Measurements from ENCODE around the gene ZNF182. TPM values are rescaled to one million over a fixed set of nuclear protein-coding genes. Genes with fewer than 3 reads are reported as not detected.
"Not testable (repeated sequence)": the region's sequence is repeated elsewhere in the genome, so short reads cannot be mapped to it uniquely, and the experiment has no call there.

Gene ZNF182
- total RNA-seq, 1 donor from 2014 or later = 3.4 TPM

GRCh38 chrX:48021026-48021900 is 17.5 kb upstream of the ZNF182 start:
- peak overlapping the region; percentile 43 for H3K4me3 ChIP-seq (ENCODE audit: low read depth, low read length)
- H3K27me3 ChIP-seq (ENCODE audit: control insufficient read depth, insufficient read depth, low read length) = no peaks in the 10 kb centered on the region
- TF ChIP-seq CTCF (IDR thresholded peaks at IDR 0.05; ENCODE audit: insufficient read depth, low read length, severe bottlenecking) = no peak
- FAIRE-seq (no peak), DNase-seq (ENCODE audit: low read depth) (peak; percentile 49)
- H3K36me3 ChIP-seq (ENCODE audit: control insufficient read depth, insufficient read depth, low read length) = no peaks in the 10 kb centered on the region

DNA sequence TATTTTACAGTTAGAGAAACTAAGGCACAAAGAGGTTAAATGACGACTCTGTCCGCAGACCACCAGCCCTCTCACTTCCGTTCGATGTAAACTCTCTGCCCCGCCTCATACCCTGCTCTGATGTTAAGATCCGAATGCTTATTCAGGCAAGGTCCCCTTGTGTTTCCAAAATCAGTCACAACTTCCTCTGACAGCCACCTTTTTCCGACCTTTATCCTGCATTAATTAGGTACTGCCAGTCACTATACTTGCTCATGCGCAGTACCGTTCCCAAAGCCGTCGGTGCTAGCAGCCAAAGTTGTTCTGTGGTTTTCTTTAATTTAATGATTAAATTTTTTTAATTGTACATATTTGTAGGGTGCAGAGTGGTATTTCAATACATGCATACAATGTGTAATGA is 16.7 kb upstream of the ZNF182 start:
- H3K4me3 ChIP-seq (ENCODE audit: low read depth, low read length); FAIRE-seq; DNase-seq (ENCODE audit: low read depth); H3K27me3 ChIP-seq (ENCODE audit: control insufficient read depth, insufficient read depth, low read length); H3K36me3 ChIP-seq (ENCODE audit: control insufficient read depth, insufficient read depth, low read length): not testable (repeated sequence)

DNA sequence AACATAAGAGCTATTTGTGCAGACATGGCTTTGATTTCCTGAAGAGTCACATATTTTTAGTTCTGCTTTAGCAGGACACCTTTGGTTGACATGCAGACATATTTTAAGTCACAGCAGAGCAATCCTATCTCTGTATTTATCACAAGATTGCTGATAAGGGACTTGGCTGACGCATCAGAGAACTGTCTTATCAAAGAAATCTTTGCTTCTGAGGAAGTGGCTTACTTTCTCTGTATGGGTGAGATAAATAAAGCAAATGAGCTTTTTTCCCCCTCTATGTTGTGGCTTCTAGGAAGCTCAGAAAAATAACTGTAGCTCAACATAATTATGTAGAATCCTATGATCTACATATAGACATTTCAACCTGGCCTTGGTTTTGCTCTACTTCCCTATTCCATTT is 16.1 kb upstream of the ZNF182 start:
- not testable (repeated sequence) for DNase-seq (ENCODE audit: low read depth); H3K36me3 ChIP-seq (ENCODE audit: control insufficient read depth, insufficient read depth, low read length); H3K27me3 ChIP-seq (ENCODE audit: control insufficient read depth, insufficient read depth, low read length); H3K4me3 ChIP-seq (ENCODE audit: low read depth, low read length)
- peak; percentile 90 for FAIRE-seq

DNA sequence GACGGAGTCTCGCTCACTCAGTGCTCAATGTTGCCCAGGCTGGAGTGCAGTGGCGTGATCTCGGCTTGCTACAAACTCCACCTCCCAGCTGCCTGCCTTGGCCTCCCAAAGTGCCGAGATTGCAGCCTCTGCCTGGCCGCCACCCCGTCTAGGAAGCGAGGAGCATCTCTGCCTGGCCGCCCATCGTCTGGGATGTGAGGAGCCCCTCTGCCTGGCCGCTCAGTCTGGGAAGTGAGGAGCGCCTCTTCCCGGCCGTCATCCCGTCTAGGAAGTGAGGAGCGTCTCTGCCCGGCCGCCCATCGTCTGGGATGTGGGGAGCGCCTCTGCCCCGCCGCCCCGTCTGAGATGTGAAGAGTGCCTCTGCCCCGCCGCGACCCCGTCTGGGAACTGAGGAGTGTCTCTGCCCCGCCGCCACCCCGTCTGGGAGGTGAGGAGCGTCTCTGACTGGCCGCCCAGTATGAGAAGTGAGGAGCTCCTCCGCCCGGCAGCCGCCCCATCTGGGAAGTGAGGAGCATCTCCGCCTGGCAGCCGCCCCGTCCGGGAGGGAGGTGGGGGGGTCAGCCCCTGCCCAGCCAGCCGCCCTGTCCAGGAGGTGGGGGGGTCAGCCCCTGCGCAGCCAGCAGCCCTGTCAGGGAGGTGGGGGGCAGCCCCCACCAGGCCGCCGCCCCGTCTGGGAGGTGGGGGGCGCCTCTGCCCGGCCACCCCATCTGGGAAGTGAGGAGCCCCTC is 13.0 kb upstream of the ZNF182 start:
- DNase-seq (ENCODE audit: low read depth); H3K36me3 ChIP-seq (ENCODE audit: control insufficient read depth, insufficient read depth, low read length); FAIRE-seq; H3K4me3 ChIP-seq (ENCODE audit: low read depth, low read length); H3K27me3 ChIP-seq (ENCODE audit: control insufficient read depth, insufficient read depth, low read length): not testable (repeated sequence)

- not testable (repeated sequence) for H3K36me3 ChIP-seq (ENCODE audit: control insufficient read depth, insufficient read depth, low read length); FAIRE-seq; DNase-seq (ENCODE audit: low read depth); H3K4me3 ChIP-seq (ENCODE audit: low read depth, low read length); H3K27me3 ChIP-seq (ENCODE audit: control insufficient read depth, insufficient read depth, low read length)
Observed at GRCh38 chrX:48009445-48009960, 5.7 kb upstream of the ZNF182 start.

GRCh38 chrX:48006688-48007087 is 2.9 kb upstream of the ZNF182 start, which contains the start of gene SPACA5:
SPACA5 (plus strand) TSS chrX:48006988; CDS start chrX:48007803, 815 bp downstream.
- H3K27me3 ChIP-seq (ENCODE audit: control insufficient read depth, insufficient read depth, low read length); H3K4me3 ChIP-seq (ENCODE audit: low read depth, low read length); DNase-seq (ENCODE audit: low read depth); FAIRE-seq; H3K36me3 ChIP-seq (ENCODE audit: control insufficient read depth, insufficient read depth, low read length): not testable (repeated sequence)

GRCh38 chrX:48003367-48003757 is 427 bp downstream of the ZNF182 start:
- Histone ChIP-seq H3K27me3 (ENCODE audit: control insufficient read depth, insufficient read depth, low read length) (no peaks in the 10 kb centered on the region), H3K36me3 (ENCODE audit: control insufficient read depth, insufficient read depth, low read length) (no peaks in the 10 kb centered on the region), H3K4me3 (ENCODE audit: low read depth, low read length) (peak overlapping the region; percentile 48)
- FAIRE-seq (no peak), DNase-seq (ENCODE audit: low read depth) (no peak)
- TF ChIP-seq CTCF (IDR thresholded peaks at IDR 0.05; ENCODE audit: insufficient read depth, low read length, severe bottlenecking) = no peak

DNA sequence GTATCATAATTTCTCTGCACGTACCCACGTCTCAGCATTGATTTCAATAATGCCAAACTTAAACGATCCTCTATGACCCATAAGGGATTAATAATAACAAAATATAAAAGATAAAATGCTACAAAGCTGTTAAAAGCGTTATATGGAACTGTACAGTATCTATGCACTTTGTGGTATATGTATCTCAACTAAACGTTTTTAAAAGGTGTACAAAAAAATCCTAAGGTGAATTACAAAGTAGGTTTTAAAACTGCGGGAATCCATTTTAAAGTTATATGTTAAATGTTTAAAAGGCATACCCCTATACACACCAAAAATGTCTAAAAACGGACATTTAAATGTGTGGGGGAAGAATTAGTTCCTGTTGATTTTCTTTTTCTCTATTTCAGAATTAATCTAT is 860 bp downstream of the ZNF182 start:
- Histone ChIP-seq H3K27me3 (ENCODE audit: control insufficient read depth, insufficient read depth, low read length) (no peaks in the 10 kb centered on the region), H3K4me3 (ENCODE audit: low read depth, low read length) (peak overlapping the region; percentile 48), H3K36me3 (ENCODE audit: control insufficient read depth, insufficient read depth, low read length) (no peaks in the 10 kb centered on the region)
- no peak for TF ChIP-seq CTCF (IDR thresholded peaks at IDR 0.05; ENCODE audit: insufficient read depth, low read length, severe bottlenecking)
- no peak for DNase-seq (ENCODE audit: low read depth)
- no peak for FAIRE-seq

Measured in bronchial epithelial cell (primary cell).